GM12873 (cell line): Measurements from ENCODE around the gene OR1J1.

Experiments used
- CTCF ChIP-seq: IDR thresholded peaks from 2 replicates; pipeline ENCODE4 v1.5.1; 2012; ENCODE audit warnings: low read depth, mild to moderate bottlenecking, moderate library complexity, low read length, control low read depth; ENCODE audit not compliant: insufficient read depth; ENCODE audit errors: missing control alignments

Gene OR1J1

GRCh38 chr9:122477826-122478225, at the start of gene OR1J1:
OR1J1 (minus strand) TSS chr9:122477926; CDS start chr9:122477926, 0 bp downstream.
- no peak for TF ChIP-seq CTCF

DNA sequence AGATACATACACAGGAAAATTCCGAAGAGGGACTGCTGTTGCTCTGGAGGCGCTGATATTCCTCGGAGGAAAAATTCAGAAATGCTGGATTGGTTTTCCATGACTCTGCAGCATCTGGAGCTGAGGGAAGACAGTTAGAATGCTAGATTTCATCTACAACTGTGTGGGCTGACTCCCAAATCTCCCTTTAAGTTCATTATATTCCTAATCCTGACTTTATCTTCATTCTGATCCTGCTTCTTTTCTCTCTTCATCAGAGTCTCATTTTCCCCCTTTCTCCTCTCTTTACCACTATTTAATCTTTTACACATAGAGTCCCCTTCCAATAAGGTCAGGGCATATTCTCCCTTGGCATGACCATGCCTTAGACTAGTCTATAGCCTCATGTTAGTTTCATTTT, 49.5 kb upstream of the OR1J1 start, which contains the start of gene OR1N1:
TSS of gene OR1N1 (minus strand) at position 101 of the 400 bp plus-strand sequence. CDS start at position 101, 0 bp downstream.
- TF ChIP-seq CTCF, result no peak

DNA sequence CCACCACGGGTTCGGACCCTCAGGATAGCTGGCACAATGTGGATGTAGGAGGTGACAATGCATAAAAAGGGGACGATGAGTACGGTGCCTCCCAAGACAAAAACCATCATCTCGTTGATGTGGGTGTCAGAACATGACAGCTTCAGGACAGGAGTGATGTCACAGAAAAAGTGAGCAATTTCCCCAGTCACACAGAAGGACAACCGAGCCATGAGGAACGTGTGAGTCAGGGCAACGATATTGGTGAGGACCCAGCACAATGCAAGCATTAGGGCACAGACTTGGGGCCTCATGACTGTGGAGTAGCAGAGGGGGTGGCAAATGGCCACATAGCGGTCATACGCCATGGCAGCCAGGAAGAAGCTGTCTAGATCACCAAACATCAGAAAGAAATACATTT, 48.9 kb upstream of the OR1J1 start:
- no peak for TF ChIP-seq CTCF

GRCh38 chr9:122519376-122519775, 41.6 kb upstream of the OR1J1 start:
- no peak for TF ChIP-seq CTCF

GRCh38 chr9:122518841-122519240, 41.1 kb upstream of the OR1J1 start, which contains the start of gene OR1J4:
OR1J4 (plus strand) TSS chr9:122519141; CDS start chr9:122519141, 0 bp downstream.
- no peak for TF ChIP-seq CTCF

DNA sequence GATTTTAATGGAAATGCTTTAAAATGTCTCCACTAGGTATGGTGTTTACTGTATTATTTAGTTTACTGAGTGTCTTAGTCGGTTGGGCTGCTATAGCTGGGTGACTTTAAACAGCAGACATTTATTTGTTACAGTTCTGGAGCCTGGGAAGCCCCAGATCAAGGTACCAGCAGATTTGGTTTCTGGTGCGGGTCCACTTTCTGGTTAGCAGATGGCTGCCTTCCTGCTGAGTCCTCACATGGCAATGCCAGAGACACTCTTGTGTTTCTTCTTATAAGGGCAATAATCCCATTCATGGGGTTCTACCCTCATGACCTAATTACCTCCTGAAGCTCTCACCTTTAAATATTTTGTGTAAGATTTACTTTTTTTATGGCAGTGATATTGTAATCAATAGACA, 40.5 kb upstream of the OR1J1 start:
- no peak for TF ChIP-seq CTCF

DNA sequence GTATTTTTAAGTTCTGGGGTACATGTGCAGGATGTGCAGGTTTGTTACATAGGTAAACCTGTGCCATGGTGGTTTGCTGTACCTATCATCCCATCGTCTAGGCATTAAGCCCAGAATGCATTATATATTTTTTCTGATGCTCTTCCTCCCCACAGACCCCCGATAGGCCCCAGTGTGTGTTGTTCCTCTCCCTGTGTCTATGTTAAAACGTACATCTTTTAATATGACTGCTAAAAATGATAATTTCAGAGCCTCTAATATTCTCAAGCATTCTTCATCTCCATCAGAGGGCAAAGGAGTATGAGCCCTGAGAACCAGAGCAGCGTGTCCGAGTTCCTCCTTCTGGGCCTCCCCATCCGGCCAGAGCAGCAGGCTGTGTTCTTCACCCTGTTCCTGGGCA, 32.8 kb upstream of the OR1J1 start, which contains the start of gene OR1J2:
TSS of gene OR1J2 (plus strand) at position 301 of the 400 bp plus-strand sequence. CDS start at position 301, 0 bp downstream.
- no peak for TF ChIP-seq CTCF
